Measurements from ENCODE around the gene ITGAL.
"Not testable (repeated sequence)": the region's sequence is repeated elsewhere in the genome, so short reads cannot be mapped to it uniquely, and the experiment has no call there.

Gene ITGAL

GRCh38 chr16:30457743-30458560 is 14.6 kb upstream of the ITGAL start:
- no peak for FAIRE-seq

GRCh38 chr16:30458561-30459394 is 13.8 kb upstream of the ITGAL start:
- FAIRE-seq, result no peak

GRCh38 chr16:30459456-30459855 is 13.1 kb upstream of the ITGAL start:
- FAIRE-seq, result no peak

GRCh38 chr16:30461426-30461825 is 11.1 kb upstream of the ITGAL start:
- not testable (repeated sequence) for FAIRE-seq

GRCh38 chr16:30464078-30464477 is 8.5 kb upstream of the ITGAL start:
- no peak for FAIRE-seq

GRCh38 chr16:30470170-30470512 is 2.4 kb upstream of the ITGAL start:
- FAIRE-seq, result no peak

- no peak for FAIRE-seq
Measured at GRCh38 chr16:30470632-30470995, 1.9 kb upstream of the ITGAL start.

GRCh38 chr16:30473231-30474073 is 910 bp downstream of the ITGAL start:
- no peak for FAIRE-seq

- no peak for FAIRE-seq
Measured at GRCh38 chr16:30474074-30474452, 1.5 kb downstream of the ITGAL start.

- no peak for FAIRE-seq
Measured at GRCh38 chr16:30474684-30475083, 2.1 kb downstream of the ITGAL start.

GRCh38 chr16:30476991-30477390 is 4.4 kb downstream of the ITGAL start:
- no peak for FAIRE-seq

GRCh38 chr16:30477773-30478172 is 5.2 kb downstream of the ITGAL start:
- FAIRE-seq, result not testable (repeated sequence)

GRCh38 chr16:30478766-30479478 is 6.4 kb downstream of the ITGAL start:
- FAIRE-seq, result no peak

- no peak for FAIRE-seq
Measured at GRCh38 chr16:30481381-30481780, 8.8 kb downstream of the ITGAL start.

GRCh38 chr16:30482366-30482765 is 9.8 kb downstream of the ITGAL start:
- FAIRE-seq, result no peak

GRCh38 chr16:30484887-30485286 is 12.3 kb downstream of the ITGAL start:
- no peak for FAIRE-seq

- no peak for FAIRE-seq
Measured at GRCh38 chr16:30485818-30486436, 13.4 kb downstream of the ITGAL start.

GRCh38 chr16:30488764-30489605 is 16.4 kb downstream of the ITGAL start:
- no peak for FAIRE-seq

- no peak for FAIRE-seq
Measured at GRCh38 chr16:30490210-30490609, 17.7 kb downstream of the ITGAL start.

GRCh38 chr16:30491229-30491628 is 18.7 kb downstream of the ITGAL start:
- no peak for FAIRE-seq

GRCh38 chr16:30491744-30492308 is 19.3 kb downstream of the ITGAL start:
- FAIRE-seq, result no peak
